ENCODE data around the gene CLDN22. TPM values are rescaled to one million over a fixed set of nuclear protein-coding genes. Genes with fewer than 3 reads are reported as not detected.

The CLDN22 gene
- total and polyA plus RNA-seq, 2 of the 8 experiments (the other 6 are each of a cell fraction or from before 2014, with no cell fraction given): not detected

DNA sequence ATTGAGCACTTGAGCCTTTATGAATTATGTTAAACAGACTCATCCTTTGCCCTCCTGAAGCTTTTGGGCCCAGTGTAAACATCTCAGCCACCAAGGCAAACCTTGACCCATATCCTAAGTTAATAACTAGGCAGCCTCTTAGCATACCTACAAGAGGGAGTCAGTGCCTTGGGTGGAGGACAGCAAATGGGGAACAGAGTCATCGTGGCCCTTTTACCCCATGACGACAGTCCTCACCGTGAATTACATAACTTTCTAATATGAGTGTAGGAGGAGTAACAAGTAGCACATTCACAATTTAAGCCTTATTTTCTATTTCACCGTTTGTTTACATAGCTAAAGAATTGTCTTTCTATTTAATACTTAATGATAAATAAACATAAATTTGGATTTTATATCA is 16.8 kb downstream of the CLDN22 start:
- Histone ChIP-seq H3K14ac (ENCODE audit: insufficient read length) (no peak overlapping the region), H4K91ac (replicated peaks; ENCODE audit: insufficient read length, low read length) (no peak overlapping the region), H3K4ac (replicated peaks; ENCODE audit: insufficient read length, low read depth, low read length) (no peak overlapping the region), H4K8ac (ENCODE audit: extremely low read depth, insufficient read depth, low read length) (no peak overlapping the region), H3K36me3 (ENCODE audit: control insufficient read depth in 2 of 4, insufficient read depth in 4 of 4, low read length in 3 of 4) (peaks cover 0 to 20% (median 9%) of the 10 kb centered on the region in 4 experiments; a peak in 3 of 8 replicates), H3K79me2 (ENCODE audit: control insufficient read depth in 1 of 2, insufficient read depth in 2 of 2, low read length in 2 of 2) (no peaks in the 10 kb centered on the region), H3K18ac (ENCODE audit: extremely low read depth, low read length) (no peak overlapping the region), H3K23me2 (ENCODE audit: low read depth, low read length) (no peaks in the 10 kb centered on the region), H3K4me1 (replicated peaks in 1 of 4; ENCODE audit: control insufficient read depth in 3 of 4, insufficient read depth in 4 of 4, low read length in 3 of 4) (no peaks in the 10 kb centered on the region), H2AFZ (ENCODE audit: low read length) (no peak overlapping the region), H2BK12ac (ENCODE audit: low read depth, low read length) (no peak overlapping the region), H3K27ac (ENCODE audit: low read depth, low read length) (no peak overlapping the region), H2BK20ac (ENCODE audit: low read length) (no peak overlapping the region), H2BK120ac (replicated peaks; ENCODE audit: low read depth, low read length) (no peak overlapping the region), H3K4me2 (ENCODE audit: insufficient read depth in 1 of 2, low read depth in 2 of 2, low read length in 2 of 2) (no peak overlapping the region), H3K56ac (replicated peaks; ENCODE audit: insufficient read length, low read depth, low read length) (no peak overlapping the region), H2BK5ac (ENCODE audit: low read depth, low read length) (no peak overlapping the region), H3K79me1 (ENCODE audit: low read depth, low read length) (no peaks in the 10 kb centered on the region), H4K20me1 (replicated peaks in 1 of 2; ENCODE audit: control insufficient read depth in 1 of 2, insufficient read depth in 2 of 2, low read length in 2 of 2) (no peaks in the 10 kb centered on the region), H3K4me3 (ENCODE audit: extremely low read depth in 1 of 4, insufficient read depth in 2 of 4, low read depth in 3 of 4, low read length in 4 of 4) (no peak overlapping the region), H3K9me3 (ENCODE audit: insufficient read depth in 2 of 2, low read depth in 1 of 2, low read length in 1 of 2) (no peaks in the 10 kb centered on the region), H4K5ac (ENCODE audit: insufficient read length, low read depth, low read length) (no peak overlapping the region), H3K23ac (ENCODE audit: insufficient read length) (no peak overlapping the region), H3K27me3 (replicated peaks in 1 of 4; ENCODE audit: control insufficient read depth in 3 of 4, extremely low read depth in 1 of 4, insufficient read depth in 3 of 4, low read length in 3 of 4) (no peaks in the 10 kb centered on the region), H2AK5ac (ENCODE audit: low read depth, low read length) (no peak overlapping the region), H2BK15ac (ENCODE audit: low read length) (no peak overlapping the region), H3K9ac (replicated peaks in 1 of 4; ENCODE audit: extremely low read depth in 1 of 4, low read depth in 3 of 4, low read length in 3 of 4) (no peak overlapping the region)
- 96% methylated on average over 4 of the region's 4 CpGs; no CpG with 5 or more reads in 1 of the 2 experiments for WGBS, 2 experiments (ENCODE audit: extremely low coverage in 1 of 2, insufficient coverage in 1 of 2, insufficient read length in 1 of 2, insufficient replicate concordance in 2 of 2, low coverage in 1 of 2, low lambda C conversion rate in 2 of 2, missing lambda C conversion rate in 1 of 2)
- CTCF ChIA-PET (ENCODE audit: partially characterized antibody): interaction anchor here (1.2 to 1.4 kb wide), 2 partner anchors 10 to 42 kb away, joined by 3 to 5 read pairs; no protein-coding TSS in a partner anchor
- FAIRE-seq (no peak), DNase-seq (ENCODE audit: low read depth in 1 of 2, low spot score in 2 of 2) (no peak)
- POLR2A ChIA-PET (ENCODE audit: partially characterized antibody): interaction anchor here (0.6 kb wide), 1 partner anchor 8 kb away, joined by 4 read pairs; no protein-coding TSS in a partner anchor
- TF ChIP-seq E2F6 (IDR thresholded peaks at IDR 0.05): no peak
- TF ChIP-seq, protein P1, sequence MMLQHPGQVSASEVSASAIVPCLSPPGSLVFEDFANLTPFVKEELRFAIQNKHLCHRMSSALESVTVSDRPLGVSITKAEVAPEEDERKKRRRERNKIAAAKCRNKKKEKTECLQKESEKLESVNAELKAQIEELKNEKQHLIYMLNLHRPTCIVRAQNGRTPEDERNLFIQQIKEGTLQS (IDR thresholded peaks at IDR 0.05; ENCODE audit: insufficient read depth, low read depth, low read length): no peak
- no peak for TF ChIP-seq BCL11A (IDR thresholded peaks at IDR 0.05; ENCODE audit: low read depth in 2 of 2, low read length in 2 of 2)
- no peak for TF ChIP-seq ASH2L (IDR thresholded peaks at IDR 0.05; ENCODE audit: low read length)
- TF ChIP-seq BRCA1 (IDR thresholded peaks at IDR 0.05; ENCODE audit: low read depth, low read length): no peak
- TF ChIP-seq EP300 (IDR thresholded peaks at IDR 0.05; ENCODE audit: borderline replicate concordance in 1 of 2, low read depth in 2 of 2, low read length in 2 of 2): no peak
- TF ChIP-seq CBX8 (IDR thresholded peaks at IDR 0.05; ENCODE audit: borderline replicate concordance, low read depth, low read length): no peak
- TF ChIP-seq PHF8 (conservative IDR thresholded peaks at IDR 0.05; ENCODE audit: low read depth, low read length): no peak
- no peak for TF ChIP-seq RBBP5 (IDR thresholded peaks at IDR 0.05; ENCODE audit: borderline replicate concordance, low read depth, low read length)
- TF ChIP-seq POLR2AphosphoS5 (IDR thresholded peaks at IDR 0.05; ENCODE audit: low read depth, low read length): no peak
- no peak for TF ChIP-seq CHD1 (IDR thresholded peaks at IDR 0.05; ENCODE audit: low read depth, low read length)
- no peak for TF ChIP-seq EZH2 (IDR thresholded peaks at IDR 0.05; ENCODE audit: low read depth, low read length, severe bottlenecking)
- no peak for TF ChIP-seq YY1 (IDR thresholded peaks at IDR 0.05; ENCODE audit: low read depth, low read length)

Measured in H1 (cell line).